A549 (cell line): ENCODE data around the gene BMPR2. TPM values are rescaled to one million over a fixed set of nuclear protein-coding genes. Genes with fewer than 3 reads are reported as not detected.

Source experiments
- ATAC-seq, 2 experiments: fragments of 200-7000 bp in 1 of 2; fragments of >200 bp in 1 of 2; cut with Nextera tagmentation in 1 of 2; cut with Tn5 transposase in 1 of 2; 3 replicates each; pipeline versions ENCODE4 v1.8.0 to v1.9.1; 2018 to 2020; ENCODE audit warnings: mild to moderate bottlenecking in 1 of 2, moderate library complexity in 1 of 2
- CTCF ChIA-PET: fragments of 300-600 bp; sonication (Branson Sonifier 250); formaldehyde crosslinking; extraction: SDS; loops from one replicate; lab custom pipeline; 2021; ENCODE audit warnings: antibody characterized with exemption, inconsistent platforms; lab: Yijun Ruan, JAX
- POLR2A ChIA-PET: fragments of 350-600 bp; formaldehyde crosslinking; extraction: SDS; loops from one replicate; lab custom pipeline; 2021; ENCODE audit warnings: antibody characterized with exemption, inconsistent platforms; lab: Yijun Ruan, JAX
- DNase-seq, 2 experiments: peaks; one replicate each; pipeline versions ENCODE4 v3.0.0 to v3.0.0-alpha.2; 2011 to 2016; ENCODE audit warnings: low read depth in 1 of 2, low spot score in 1 of 2
- FAIRE-seq: peaks from 2 replicates; lab custom pipeline; 2011; peaks lifted over from hg19 to GRCh38; lab: Jason Lieb, UNC
- H3K27ac ChIP-seq, 2 experiments: fragments of >200 bp; sonication (Bioruptor Twin); formaldehyde crosslinking; 3 replicates each; pipeline ENCODE4 v1.5.1; 2016 to 2017
- H3K4me1 ChIP-seq: fragments of >200 bp; sonication (Bioruptor Twin); formaldehyde crosslinking; 3 replicates; pipeline ENCODE4 v1.6.1; 2016
- H3K4me2 ChIP-seq: fragments of >200 bp; sonication (Bioruptor Twin); formaldehyde crosslinking; 3 replicates; pipeline ENCODE4 v1.6.1; 2016
- H3K4me3 ChIP-seq: fragments of >200 bp; sonication (Bioruptor Twin); formaldehyde crosslinking; 3 replicates; pipeline ENCODE4 v1.5.1; 2016
- H3K9me3 ChIP-seq: fragments of >200 bp; sonication (Bioruptor Twin); formaldehyde crosslinking; 3 replicates; pipeline ENCODE4 v1.6.1; 2016
- CTCF ChIP-seq: fragments of >200 bp; sonication (Bioruptor Twin); formaldehyde crosslinking; IDR thresholded peaks from 3 replicates; pipeline ENCODE4 v1.5.1; 2016
- EHMT2 ChIP-seq: fragments of 200-600 bp; sonication (generic); IDR thresholded peaks from 2 replicates; pipeline ENCODE4 v1.6.1; 2016; ENCODE audit warnings: antibody characterized with exemption, low read depth, mild to moderate bottlenecking, moderate library complexity
- EP300 ChIP-seq, 2 experiments: fragments of >200 bp; sonication (Bioruptor Twin); formaldehyde crosslinking; IDR thresholded peaks; 2 replicates in 1 of 2; 3 replicates in 1 of 2; pipeline ENCODE4 v1.6.1; 2016 to 2017
- ESRRA ChIP-seq: fragments of 150-350 bp; IDR thresholded peaks from 2 replicates; pipeline ENCODE4 v1.6.1; 2014; ENCODE audit warnings: mild to moderate bottlenecking, low read length, borderline replicate concordance
- FOSB ChIP-seq: fragments of 250-450 bp; sonication (Bioruptor Pico); IDR thresholded peaks from 2 replicates; pipeline ENCODE4 v1.5.0; 2020; ENCODE audit warnings: mild to moderate bottlenecking, moderate library complexity
- FOSL2 ChIP-seq, 2 experiments: fragments of 450-650 bp in 1 of 2; fragments of >200 bp in 1 of 2; sonication (Bioruptor Twin) in 1 of 2; formaldehyde crosslinking; IDR thresholded peaks; 2 replicates each; pipeline versions ENCODE4 v1.5.0 to v1.6.1; 2016 to 2020; ENCODE audit warnings: mild to moderate bottlenecking in 1 of 2, moderate library complexity in 1 of 2
- HDAC2 ChIP-seq: fragments of 200-600 bp; sonication (generic); IDR thresholded peaks from 2 replicates; pipeline ENCODE4 v1.6.1; 2016
- HOXB5 ChIP-seq: fragments of 250-450 bp; sonication (Bioruptor Pico); IDR thresholded peaks from 2 replicates; pipeline ENCODE4 v1.5.0; 2020; ENCODE audit warnings: mild to moderate bottlenecking, moderate library complexity
- JUN ChIP-seq, 2 experiments: fragments of >200 bp; sonication (Bioruptor Twin); formaldehyde crosslinking; IDR thresholded peaks; 2 replicates in 1 of 2; 3 replicates in 1 of 2; pipeline ENCODE4 v1.6.1; 2016 to 2017
- JUNB ChIP-seq: fragments of >200 bp; sonication (Bioruptor Twin); formaldehyde crosslinking; IDR thresholded peaks from 2 replicates; pipeline ENCODE4 v1.6.1; 2016
- KDM1A ChIP-seq: fragments of 200-600 bp; sonication (generic); IDR thresholded peaks from 2 replicates; pipeline ENCODE4 v1.6.1; 2016; ENCODE audit warnings: low read depth, mild to moderate bottlenecking
- MAFK ChIP-seq: fragments of 450-650 bp; IDR thresholded peaks from 2 replicates; pipeline ENCODE4 v1.6.1; 2014; ENCODE audit not compliant: partially characterized antibody
- MAX ChIP-seq: IDR thresholded peaks from 2 replicates; pipeline ENCODE4 v1.6.1; 2012
- MAZ ChIP-seq: fragments of 150-350 bp; IDR thresholded peaks from 2 replicates; pipeline ENCODE4 v1.6.1; 2014; ENCODE audit warnings: antibody characterized with exemption, low read depth, low read length, borderline replicate concordance
- NR3C1 ChIP-seq: fragments of >200 bp; sonication (Bioruptor Twin); formaldehyde crosslinking; IDR thresholded peaks from 3 replicates; pipeline ENCODE4 v1.6.1; 2017
- RARB ChIP-seq: fragments of 250-450 bp; sonication (Bioruptor Pico); IDR thresholded peaks from 2 replicates; pipeline ENCODE4 v1.8.0; 2021; ENCODE audit warnings: mild to moderate bottlenecking, moderate library complexity
- RCOR1 ChIP-seq: fragments of 150-350 bp; IDR thresholded peaks from 2 replicates; pipeline ENCODE4 v1.6.1; 2014; ENCODE audit warnings: antibody characterized with exemption, low read length, low read depth
- RNF2 ChIP-seq: fragments of 200-600 bp; sonication (generic); IDR thresholded peaks from 2 replicates; pipeline ENCODE4 v1.6.1; 2016; ENCODE audit warnings: low read depth, mild to moderate bottlenecking, antibody characterized with exemption, moderate library complexity, borderline replicate concordance
- TFCP2L1 ChIP-seq: fragments of 250-450 bp; sonication (Bioruptor Pico); IDR thresholded peaks from 2 replicates; pipeline ENCODE4 v1.5.0; 2021; ENCODE audit warnings: mild to moderate bottlenecking
- ZSCAN20 ChIP-seq: fragments of 250-450 bp; sonication (Bioruptor Pico); IDR thresholded peaks from 2 replicates; pipeline ENCODE4 v1.8.0; 2022; ENCODE audit warnings: mild to moderate bottlenecking, moderate library complexity
- WGBS: methylation state at CpG from one replicate; pipeline ENCODE4 v1.1.6; 2017; ENCODE audit errors: missing lambda C conversion rate; 5-methylcytosine and 5-hydroxymethylcytosine counted together
- polyA plus RNA-seq, 4 experiments: library from polyadenylated mRNA; depleted of rRNA in 3 of 4; stranded (reverse); fragments of >200 nt; fragmentation: RNase III in 1 of 4; extraction: RNeasy Plus Mini Kit Qiagen cat#74134 plus additional on column Dnase treatment in 1 of 4; gene quantifications; 2 replicates in 3 of 4; 3 replicates in 1 of 4; pipeline ENCODE4 v1.2.3, GENCODE V29; 2011 to 2017
- TF ChIP-seq, protein P1 (sequence below): IDR thresholded peaks from 2 replicates; pipeline ENCODE4 v1.6.1; 2012; ENCODE audit warnings: low read depth, borderline replicate concordance
- TF ChIP-seq, protein P2 (sequence below): IDR thresholded peaks from 2 replicates; pipeline ENCODE4 v1.6.1; 2012

Gene BMPR2
- polyA plus RNA-seq, 2 of the 4 experiments (the other 2 are of a cell fraction) = 13.9 to 46.3 TPM

DNA sequence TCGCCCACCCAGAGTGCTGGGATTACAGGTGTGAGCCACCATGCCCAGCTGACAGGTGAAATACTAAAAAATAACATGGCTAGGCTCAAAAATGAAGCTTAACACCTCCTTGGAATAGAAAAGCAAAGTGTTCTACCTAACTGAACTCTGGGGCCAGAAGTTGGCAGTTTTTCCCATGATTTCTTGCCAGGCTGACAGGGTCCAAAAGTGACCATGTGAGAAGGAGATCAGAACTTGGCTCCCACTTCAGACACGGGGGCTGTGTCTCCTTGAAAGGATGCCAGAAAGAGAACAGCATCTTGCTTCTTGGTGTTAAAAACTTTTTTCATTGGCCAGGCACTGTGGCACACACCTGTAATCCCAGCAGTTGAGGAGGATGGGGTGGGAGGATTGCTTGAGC lies 47.0 kb downstream of the BMPR2 start (continued):
- TF ChIP-seq CTCF (no peak), ESRRA (no peak), TFCP2L1 (CRISPR knock-in tag) (no peak)

DNA sequence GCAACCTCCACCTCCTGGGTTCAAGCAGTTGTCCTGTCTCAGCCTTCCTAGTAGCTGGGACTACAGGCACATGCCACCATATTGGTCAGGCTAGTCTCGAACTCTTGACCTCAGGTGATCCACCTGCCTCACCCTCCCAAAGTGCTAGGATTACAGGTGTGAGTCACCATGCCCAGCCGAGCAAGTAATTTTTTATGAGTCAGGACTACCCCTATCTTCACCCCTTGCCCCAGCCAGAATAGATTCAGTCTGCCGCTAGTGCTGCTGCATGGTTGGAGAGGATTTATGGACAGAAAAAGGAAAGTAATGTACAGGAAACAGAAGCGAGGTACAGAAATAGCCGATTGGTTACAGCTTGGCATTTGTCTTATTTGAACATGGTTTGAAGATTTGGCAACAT lies 48.9 kb downstream of the BMPR2 start:
- FAIRE-seq = no peak
- Histone ChIP-seq H3K27ac (no peak overlapping the region), H3K4me3 (no peak overlapping the region), H3K4me2 (no peak overlapping the region)
- CTCF ChIA-PET = no interaction called here
- WGBS = 80% methylated on average over 5 of the region's 5 CpGs
- POLR2A ChIA-PET = no interaction called here
- ATAC-seq = no peak
- TF ChIP-seq FOSL2 (IDR thresholded peaks at IDR 0.05) (no peak), FOSL2 (CRISPR knock-in tag; IDR thresholded peaks at IDR 0.05) (no peak), NR3C1 (no peak), ESRRA (no peak), ZSCAN20 (no peak), HOXB5 (CRISPR knock-in tag) (no peak), MAX (no peak)
- TF ChIP-seq, all 56 proteins: peak for 0
- no peak for DNase-seq
- Histone ChIP-seq H3K9me3 (no peaks in the 10 kb centered on the region), H3K4me1 (peaks cover under 1% of the 10 kb centered on the region; the same call in 2 of the 3 replicates)

DNA sequence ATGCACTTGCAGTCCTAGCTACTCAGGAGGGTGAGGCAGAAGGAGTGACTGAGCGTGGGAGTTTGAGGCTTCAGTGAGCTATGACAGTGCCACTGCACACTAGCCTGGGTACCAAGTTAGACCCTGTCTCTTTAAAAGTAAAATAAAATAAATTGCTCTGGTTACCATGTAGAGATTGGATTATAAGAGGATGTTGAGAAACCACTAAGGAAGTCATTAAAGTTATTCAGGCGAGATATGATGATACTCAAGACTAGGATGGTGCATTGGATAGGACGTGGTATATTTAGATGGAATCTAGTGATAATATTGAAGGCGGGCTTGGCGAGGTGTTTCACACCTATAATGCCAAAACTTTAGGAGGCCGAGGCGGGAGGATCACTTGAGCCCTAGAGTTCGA lies 50.6 kb downstream of the BMPR2 start:
- POLR2A ChIA-PET = no interaction called here
- WGBS = 95% methylated on average over 8 of the region's 8 CpGs
- no peak overlapping the region for H3K4me2 ChIP-seq
- no peak overlapping the region for H3K4me3 ChIP-seq
- H3K27ac ChIP-seq = no peak overlapping the region
- peaks cover 4% of the 10 kb centered on the region; the same call in 2 of the 3 replicates for H3K4me1 ChIP-seq
- DNase-seq = no peak
- CTCF ChIA-PET = no interaction called here
- no peak for FAIRE-seq
- no peaks in the 10 kb centered on the region for H3K9me3 ChIP-seq
- no peak for ATAC-seq
- TF ChIP-seq CTCF = no peak
- no peak for TF ChIP-seq MAFK

GRCh38 chr2:202429164-202429980 lies 53.2 kb downstream of the BMPR2 start:
- ATAC-seq = no peak
- no peak for FAIRE-seq
- TF ChIP-seq, protein P1, sequence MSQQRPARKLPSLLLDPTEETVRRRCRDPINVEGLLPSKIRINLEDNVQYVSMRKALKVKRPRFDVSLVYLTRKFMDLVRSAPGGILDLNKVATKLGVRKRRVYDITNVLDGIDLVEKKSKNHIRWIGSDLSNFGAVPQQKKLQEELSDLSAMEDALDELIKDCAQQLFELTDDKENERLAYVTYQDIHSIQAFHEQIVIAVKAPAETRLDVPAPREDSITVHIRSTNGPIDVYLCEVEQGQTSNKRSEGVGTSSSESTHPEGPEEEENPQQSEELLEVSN = no peak
- TF ChIP-seq MAZ = no peak
- TF ChIP-seq CTCF = no peak
- TF ChIP-seq, protein P2, sequence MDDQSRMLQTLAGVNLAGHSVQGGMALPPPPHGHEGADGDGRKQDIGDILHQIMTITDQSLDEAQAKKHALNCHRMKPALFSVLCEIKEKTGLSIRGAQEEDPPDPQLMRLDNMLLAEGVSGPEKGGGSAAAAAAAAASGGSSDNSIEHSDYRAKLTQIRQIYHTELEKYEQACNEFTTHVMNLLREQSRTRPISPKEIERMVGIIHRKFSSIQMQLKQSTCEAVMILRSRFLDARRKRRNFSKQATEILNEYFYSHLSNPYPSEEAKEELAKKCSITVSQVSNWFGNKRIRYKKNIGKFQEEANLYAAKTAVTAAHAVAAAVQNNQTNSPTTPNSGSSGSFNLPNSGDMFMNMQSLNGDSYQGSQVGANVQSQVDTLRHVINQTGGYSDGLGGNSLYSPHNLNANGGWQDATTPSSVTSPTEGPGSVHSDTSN = no peak
- no peak for TF ChIP-seq KDM1A
- TF ChIP-seq ESRRA = no peak
- TF ChIP-seq FOSB = no peak
- no peak for TF ChIP-seq JUN (IDR thresholded peaks at IDR 0.05)
- no peak for TF ChIP-seq EHMT2
- TF ChIP-seq EP300 (IDR thresholded peaks at IDR 0.05) = no peak
- no peak for TF ChIP-seq RARB (CRISPR knock-in tag)
- no peak for TF ChIP-seq RNF2
- no peak for TF ChIP-seq RCOR1
- TF ChIP-seq HDAC2 = no peak
- TF ChIP-seq JUNB = no peak
- TF ChIP-seq MAX = no peak

More at GRCh38 chr2:202429164-202429980, 53.2 kb downstream of the BMPR2 start:
- Histone ChIP-seq H3K4me2 (no peak overlapping the region), H3K9me3 (no peaks in the 10 kb centered on the region), H3K4me3 (no peak overlapping the region), H3K27ac (no peak overlapping the region), H3K4me1 (peaks cover 6% of the 10 kb centered on the region; the same call in 2 of the 3 replicates)
- 97% methylated on average over 6 of the region's 6 CpGs for WGBS
- POLR2A ChIA-PET = no interaction called here
- no peak for DNase-seq
- CTCF ChIA-PET = no interaction called here
